Measurements from ENCODE around the gene WDR70.

- TF ChIP-seq, protein P1, sequence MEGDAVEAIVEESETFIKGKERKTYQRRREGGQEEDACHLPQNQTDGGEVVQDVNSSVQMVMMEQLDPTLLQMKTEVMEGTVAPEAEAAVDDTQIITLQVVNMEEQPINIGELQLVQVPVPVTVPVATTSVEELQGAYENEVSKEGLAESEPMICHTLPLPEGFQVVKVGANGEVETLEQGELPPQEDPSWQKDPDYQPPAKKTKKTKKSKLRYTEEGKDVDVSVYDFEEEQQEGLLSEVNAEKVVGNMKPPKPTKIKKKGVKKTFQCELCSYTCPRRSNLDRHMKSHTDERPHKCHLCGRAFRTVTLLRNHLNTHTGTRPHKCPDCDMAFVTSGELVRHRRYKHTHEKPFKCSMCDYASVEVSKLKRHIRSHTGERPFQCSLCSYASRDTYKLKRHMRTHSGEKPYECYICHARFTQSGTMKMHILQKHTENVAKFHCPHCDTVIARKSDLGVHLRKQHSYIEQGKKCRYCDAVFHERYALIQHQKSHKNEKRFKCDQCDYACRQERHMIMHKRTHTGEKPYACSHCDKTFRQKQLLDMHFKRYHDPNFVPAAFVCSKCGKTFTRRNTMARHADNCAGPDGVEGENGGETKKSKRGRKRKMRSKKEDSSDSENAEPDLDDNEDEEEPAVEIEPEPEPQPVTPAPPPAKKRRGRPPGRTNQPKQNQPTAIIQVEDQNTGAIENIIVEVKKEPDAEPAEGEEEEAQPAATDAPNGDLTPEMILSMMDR (conservative IDR thresholded peaks at IDR 0.05) = no peak
- no peak for TF ChIP-seq ZFX (IDR thresholded peaks at IDR 0.05)
These were observed 170.3 kb downstream of the WDR70 start for GRCh38 chr5:37549411-37549810.

Data from C4-2B (cell line).